ENCODE results near the gene ROR1. TPM values are rescaled to one million over a fixed set of nuclear protein-coding genes. Genes with fewer than 3 reads are reported as not detected.

Gene ROR1
- total and polyA plus RNA-seq, 2 of the 13 experiments (the other 11 are each of a cell fraction or from before 2014, with no cell fraction given): 0.58 to 2.3 TPM

- no peak overlapping the region for H3K4me2 ChIP-seq (ENCODE audit: low read depth, low read length)
- 48% methylated on average over 5 of the region's 5 CpGs for WGBS (ENCODE audit: low lambda C conversion rate)
- ChIA-PET CTCF (ENCODE audit: low intra/inter-chr PET ratio, low total read pairs) (no interaction called here), POLR2A (no interaction called here)
- H3K9ac ChIP-seq (ENCODE audit: insufficient read depth, low read depth, low read length): no peak overlapping the region
- ATAC-seq (no peak), FAIRE-seq (no peak), DNase-seq (ENCODE audit: low spot score) (no peak)
- in situ Hi-C loops (cut with HindIII; ENCODE audit: extremely low pct_ligation_motif_present, low pct_unique_long_range_greater_than_20kb): no loop called here
- no peaks in the 10 kb centered on the region for H3K4me1 ChIP-seq (ENCODE audit: insufficient read depth, low read length)
- H4K20me1 ChIP-seq (ENCODE audit: insufficient read depth, low read length): no peaks in the 10 kb centered on the region
- no peak overlapping the region for H3K27ac ChIP-seq (ENCODE audit: extremely low read length, insufficient read depth, low read length)
- H3K79me2 ChIP-seq (ENCODE audit: insufficient read depth, low read length): no peaks in the 10 kb centered on the region
- H2AFZ ChIP-seq (ENCODE audit: low read length): no peak overlapping the region
- no peaks in the 10 kb centered on the region for H3K9me3 ChIP-seq (ENCODE audit: low read length)
- BruUV-seq (replicated peaks): no TSS peak
- intact Hi-C loops (cut with micrococcal nuclease; ENCODE audit: unreplicated experiment): no loop called here
- TF ChIP-seq ATF6 (CRISPR knock-in tag; conservative IDR thresholded peaks at IDR 0.05) (no peak), ZNF646 (CRISPR knock-in tag; IDR thresholded peaks at IDR 0.05) (no peak), ZNF747 (CRISPR knock-in tag; IDR thresholded peaks at IDR 0.05; ENCODE audit: borderline replicate concordance) (no peak), ZNF639 (CRISPR knock-in tag; conservative IDR thresholded peaks at IDR 0.05) (no peak), ZNF740 (CRISPR knock-in tag; IDR thresholded peaks at IDR 0.05) (no peak), IRF9 (CRISPR knock-in tag; IDR thresholded peaks at IDR 0.05; ENCODE audit: borderline replicate concordance) (no peak), TARDBP (CRISPR knock-in tag; IDR thresholded peaks at IDR 0.05) (no peak)
- H3K4me3 ChIP-seq (replicated peaks in 1 of 3; ENCODE audit: insufficient read depth in 1 of 3, low read depth in 2 of 3, low read length in 3 of 3): no peak overlapping the region
- H3K36me3 ChIP-seq (replicated peaks in 1 of 2; ENCODE audit: control insufficient read depth in 1 of 2, insufficient read depth in 2 of 2, low read length in 2 of 2): no peaks in the 10 kb centered on the region
- no peaks in the 10 kb centered on the region for H3K27me3 ChIP-seq (ENCODE audit: control insufficient read depth in 1 of 2, insufficient read depth in 2 of 2, low read length in 2 of 2)
Observed at GRCh38 chr1:64092851-64093371, 319.1 kb downstream of the ROR1 start.

All from HepG2 (cell line).